T follicular helper cell (primary cell): ENCODE results near the gene MFSD6.
"Not testable (repeated sequence)": the region's sequence is repeated elsewhere in the genome, so short reads cannot be mapped to it uniquely, and the experiment has no call there.

Source experiments
- DNase-seq: peaks from one replicate; pipeline ENCODE4 v3.0.0-alpha.2; 2020; ENCODE audit warnings: low read depth
- total RNA-seq, 2 experiments: gene quantifications; one replicate each; lab custom pipeline; 2026; lab: John Stamatoyannopoulos, UW

MFSD6 gene
- total RNA-seq, result 67.2 to 73.4 reads per million in 2 experiments

- DNase-seq, result peak; percentile 54
Measured at GRCh38 chr2:190407662-190408537, at the start of gene MFSD6. TSS of gene MFSD6 (plus strand) at chr2:190408355. CDS start at chr2:190436030, 27,675 bp downstream.

GRCh38 chr2:190358655-190359448 is 49.3 kb upstream of the MFSD6 start:
- DNase-seq, result not testable (repeated sequence)

DNA sequence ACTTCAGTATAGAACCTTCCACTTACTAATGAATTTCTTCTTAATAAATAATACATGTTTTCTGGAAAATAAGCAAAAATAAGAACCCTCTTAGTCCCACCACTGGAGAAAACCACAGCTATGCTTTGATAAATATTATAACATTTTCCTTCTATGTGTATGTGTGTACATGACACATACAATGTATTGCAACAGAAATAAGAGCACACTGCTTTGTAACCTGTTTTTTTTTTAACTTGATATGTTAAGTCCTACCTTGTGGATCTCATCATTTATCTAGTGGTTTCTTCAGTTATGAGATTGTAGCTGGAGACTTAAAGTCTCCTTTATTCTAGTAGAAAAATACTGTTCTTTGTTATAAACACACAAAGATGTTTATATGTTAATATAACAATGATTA is 47.6 kb upstream of the MFSD6 start:
- no peak for DNase-seq

DNA sequence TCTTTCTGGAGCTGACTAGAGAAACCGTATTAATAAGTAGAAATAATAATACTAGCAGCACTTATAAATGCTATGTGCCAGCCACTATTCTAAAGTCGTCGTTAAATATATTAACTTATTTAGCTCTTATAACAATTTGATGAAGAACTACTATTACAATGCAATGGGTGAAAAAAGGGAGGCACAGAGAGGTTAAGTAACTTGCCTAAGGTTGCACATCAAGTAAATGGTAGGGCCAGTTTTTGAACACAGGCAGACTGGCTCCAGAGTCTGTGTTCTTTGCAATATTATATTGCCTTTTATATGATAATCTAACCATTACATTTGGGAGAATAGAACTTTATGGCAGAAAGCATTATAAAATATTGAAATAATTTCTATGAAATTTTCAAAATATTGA is 47.2 kb upstream of the MFSD6 start:
- no peak for DNase-seq

DNA sequence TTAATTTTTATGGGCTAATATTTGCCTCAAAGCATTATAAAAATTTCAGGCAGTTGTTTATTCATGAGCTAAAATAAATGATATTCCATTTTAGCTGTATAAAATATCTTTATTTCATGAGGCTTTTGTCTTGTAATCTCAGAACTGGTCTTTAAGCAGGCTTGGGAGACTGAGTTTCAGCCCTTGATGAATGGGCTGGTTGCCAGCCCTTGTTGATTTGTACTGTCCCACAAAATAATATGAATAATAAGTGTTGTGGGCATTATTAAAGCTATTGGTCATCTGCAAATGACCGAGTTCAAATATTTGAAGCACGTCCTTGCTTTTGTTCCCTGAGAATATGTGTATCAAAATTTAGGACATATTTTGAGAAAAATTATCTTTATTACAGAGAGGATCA is 46.6 kb upstream of the MFSD6 start:
- DNase-seq, result no peak

- no peak for DNase-seq
Measured at GRCh38 chr2:190362894-190363293, 45.3 kb upstream of the MFSD6 start.

DNA sequence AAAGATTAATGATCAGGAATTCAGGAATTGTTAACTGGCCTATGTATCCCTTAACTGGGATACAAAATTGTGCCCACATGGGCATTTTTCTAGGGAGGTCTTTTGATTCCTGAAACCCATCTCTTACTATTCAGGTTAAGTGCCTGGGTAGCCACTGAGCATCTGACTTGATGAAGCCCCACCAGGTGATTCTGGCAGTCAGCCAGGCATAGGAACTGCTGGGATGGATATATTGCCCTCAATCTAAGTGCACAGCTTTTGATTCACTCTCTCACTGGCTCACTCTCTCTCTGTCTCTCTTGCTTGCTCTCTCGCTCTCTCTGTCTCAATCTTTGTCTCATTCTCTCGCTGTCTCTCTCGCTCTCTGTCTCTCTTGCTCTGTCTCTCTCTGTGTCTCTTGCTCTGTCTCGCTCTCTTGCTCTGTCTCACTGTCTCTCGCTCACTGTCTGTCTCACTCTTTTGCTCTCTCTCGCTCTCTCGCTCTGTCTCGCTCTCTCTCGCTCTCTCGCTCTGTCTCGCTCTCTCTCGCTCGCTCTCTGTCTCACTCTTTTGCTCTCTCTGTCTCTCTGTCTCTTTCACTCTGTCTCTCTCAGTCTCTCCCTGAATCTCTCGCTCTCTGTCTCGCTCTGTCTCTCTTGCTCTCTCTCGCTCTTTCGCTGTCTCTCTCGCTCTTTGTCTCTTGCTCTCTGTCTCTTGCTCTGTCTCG is 42.5 kb upstream of the MFSD6 start:
- no peak for DNase-seq

GRCh38 chr2:190366248-190366753 is 41.9 kb upstream of the MFSD6 start:
- no peak for DNase-seq

- no peak for DNase-seq
Measured at GRCh38 chr2:190367091-190367490, 41.1 kb upstream of the MFSD6 start.

DNA sequence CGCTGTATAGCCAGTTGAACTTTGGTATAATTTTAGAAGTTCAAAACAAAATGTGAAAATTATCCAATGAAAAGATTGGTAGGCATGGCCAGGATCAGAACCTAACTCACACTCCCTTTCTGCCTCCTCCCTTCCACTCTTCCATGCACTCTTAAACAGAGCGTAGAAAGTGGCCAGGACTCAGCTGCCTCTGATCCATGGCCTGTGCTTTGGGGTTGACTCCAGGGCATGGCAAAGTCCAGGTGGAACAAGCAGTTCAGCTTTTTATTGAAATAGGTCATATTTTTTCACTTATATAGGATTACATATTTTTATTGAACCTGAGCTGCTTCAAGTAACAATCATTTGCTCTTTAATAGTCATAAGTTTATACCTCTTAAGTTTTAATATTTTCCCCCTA is 38.5 kb upstream of the MFSD6 start:
- no peak for DNase-seq

- no peak for DNase-seq
Measured at GRCh38 chr2:190376083-190376482, 32.1 kb upstream of the MFSD6 start.

- DNase-seq, result no peak
Measured at GRCh38 chr2:190376591-190377245, 31.4 kb upstream of the MFSD6 start.

DNA sequence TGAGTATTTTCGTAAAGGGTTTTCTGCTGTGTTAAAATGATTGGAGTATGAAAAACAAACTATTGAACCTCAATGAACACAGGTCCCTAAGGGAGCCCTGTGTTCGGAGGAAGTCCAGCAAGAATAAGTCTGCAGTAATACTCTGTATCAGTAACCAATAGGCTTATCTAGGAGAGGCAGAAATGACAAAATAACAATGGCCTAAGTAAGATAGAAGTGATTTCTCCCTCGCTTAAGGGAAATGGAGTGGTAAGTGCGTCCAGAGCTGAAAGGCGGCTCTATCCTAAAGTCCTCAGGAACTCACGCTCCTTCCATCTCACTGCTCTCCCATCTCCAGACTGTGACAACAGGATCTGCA is 29.3 kb upstream of the MFSD6 start:
- DNase-seq, result no peak

DNA sequence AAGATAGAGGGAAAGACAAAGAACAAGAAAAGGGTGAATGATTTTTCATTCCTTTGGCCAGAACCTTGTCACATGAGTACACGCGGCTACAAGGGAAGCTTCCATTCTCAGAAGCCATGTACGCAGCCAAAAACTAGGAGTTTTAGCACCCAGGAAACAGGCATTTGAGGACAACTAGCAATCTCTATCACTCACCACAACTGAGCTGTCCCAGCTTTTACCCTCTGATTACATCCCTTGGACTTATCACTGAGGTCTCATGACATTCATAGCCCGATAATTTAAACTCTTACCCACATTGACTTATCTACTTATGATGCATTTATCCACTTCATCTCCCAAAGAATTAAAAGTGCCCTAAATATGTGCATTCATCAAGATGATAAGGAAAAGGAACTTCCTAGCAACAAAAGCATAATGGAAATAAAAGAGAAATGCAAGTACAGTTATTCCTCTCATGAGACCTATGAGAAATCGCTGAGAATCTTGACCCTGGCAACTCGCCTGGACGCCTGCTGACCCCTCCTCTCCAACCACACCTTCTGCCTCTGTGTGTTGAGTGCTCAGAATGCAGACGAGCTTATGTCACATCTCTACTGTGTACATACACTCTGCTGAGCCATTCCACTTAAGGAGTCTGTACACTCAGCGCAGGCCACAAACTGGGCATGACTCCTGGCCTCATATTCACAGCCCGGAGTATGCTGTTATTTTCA is 28.7 kb upstream of the MFSD6 start:
- DNase-seq, result no peak

DNA sequence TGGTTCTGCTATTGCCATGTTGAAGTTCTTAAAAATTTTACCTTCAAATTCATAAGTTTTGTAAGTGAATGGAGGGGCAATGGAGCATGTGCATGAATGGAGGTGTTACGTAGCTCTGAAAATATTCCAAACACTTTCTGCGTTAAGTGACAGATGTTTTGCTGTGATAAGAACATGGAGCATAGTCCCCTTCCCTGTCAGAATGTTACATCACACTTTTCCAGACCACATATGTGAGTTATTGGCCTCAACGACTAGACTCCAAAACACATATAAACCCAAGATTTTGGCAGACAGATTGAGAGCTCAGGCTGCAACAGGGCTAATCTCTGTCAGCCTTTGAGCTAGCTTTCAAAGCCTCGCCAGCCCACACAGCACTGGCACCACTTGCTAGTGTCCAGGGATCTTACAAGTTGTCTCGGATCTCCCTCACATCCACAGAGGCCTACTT is 27.2 kb upstream of the MFSD6 start:
- no peak for DNase-seq

- no peak for DNase-seq
Measured at GRCh38 chr2:190382851-190383250, 25.3 kb upstream of the MFSD6 start.

DNA sequence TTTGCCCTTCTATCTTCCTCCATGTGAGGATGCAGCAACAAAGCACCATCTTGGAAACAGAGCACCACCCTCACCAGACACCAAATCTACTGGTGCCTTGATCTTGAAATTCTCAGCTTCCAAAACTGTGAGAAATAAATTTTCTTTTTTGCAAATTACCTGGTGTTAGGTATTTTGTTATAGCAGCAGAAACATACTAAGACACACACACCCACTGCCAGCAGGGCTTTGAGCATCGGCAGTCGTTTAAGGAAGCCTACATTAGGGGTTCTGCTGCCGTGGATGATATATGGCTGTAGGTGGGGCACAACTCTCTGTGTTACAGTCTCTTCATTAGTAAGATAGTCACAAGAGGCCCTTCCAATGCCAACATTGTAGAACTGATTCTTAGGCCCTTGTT is 20.7 kb upstream of the MFSD6 start:
- DNase-seq, result no peak

DNA sequence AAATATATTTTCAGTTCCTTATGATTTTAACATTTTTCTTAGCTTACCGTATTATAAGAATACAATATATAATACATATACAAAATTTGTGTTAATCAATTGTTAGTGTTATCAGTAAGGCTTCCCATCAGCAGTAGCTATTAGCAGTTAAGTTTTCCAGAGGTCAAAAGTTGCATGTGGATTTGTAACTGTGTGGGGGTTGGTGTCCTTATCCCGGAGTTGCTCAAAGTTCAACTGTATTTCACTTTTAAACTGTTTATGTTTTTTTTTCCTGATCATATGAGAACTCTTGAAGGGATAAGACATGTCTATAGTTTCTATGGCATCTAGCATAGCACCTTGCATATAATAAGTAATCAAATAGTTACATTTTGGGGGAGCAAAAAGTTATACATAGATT is 11.9 kb upstream of the MFSD6 start:
- DNase-seq, result no peak

DNA sequence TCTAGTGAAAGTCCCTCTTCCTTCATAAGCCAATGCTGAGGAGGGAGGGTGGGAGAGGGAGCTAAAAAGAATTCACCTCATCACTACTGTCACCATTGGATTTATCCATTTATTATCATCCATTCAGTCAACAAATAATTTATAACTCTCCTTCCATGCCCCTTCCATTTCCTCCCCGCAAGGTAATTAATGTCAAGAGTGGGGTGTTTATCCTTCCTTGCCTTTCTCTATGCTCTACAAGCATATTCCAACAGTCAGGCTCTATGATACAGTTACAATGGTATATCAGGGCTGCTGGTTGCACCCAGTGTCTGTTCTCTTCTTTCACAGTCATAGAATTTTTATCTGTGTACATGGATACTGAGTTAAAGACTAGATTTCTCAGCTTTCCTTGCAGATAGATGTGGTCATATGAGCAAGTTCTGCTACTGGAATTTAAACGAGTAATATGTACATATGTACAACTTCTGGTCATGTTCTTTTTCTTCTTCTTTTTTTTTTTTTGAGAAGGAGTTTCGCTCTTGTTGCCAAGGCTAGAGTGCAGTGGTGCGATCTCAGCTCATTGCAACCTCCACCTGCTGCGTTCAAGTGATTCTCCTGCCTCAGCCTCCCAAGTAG is 5.1 kb upstream of the MFSD6 start:
- DNase-seq, result no peak

- no peak for DNase-seq
Measured at GRCh38 chr2:190404487-190404886, 3.7 kb upstream of the MFSD6 start.

- DNase-seq, result no peak
Measured at GRCh38 chr2:190405070-190405469, 3.1 kb upstream of the MFSD6 start.
